Posterior vena cava (tissue), 2 donors: Measurements from ENCODE around the gene SLC6A14. TPM values are rescaled to one million over a fixed set of nuclear protein-coding genes. Genes with fewer than 3 reads are reported as not detected.

ENCODE experiments used
- DNase-seq: peaks from one replicate; pipeline ENCODE4 v3.0.0-alpha.2; 2020; ENCODE audit warnings: low spot score
- intact Hi-C, 2 donors: fragments of 100-400 bp; cut with DNase I; formaldehyde crosslinking; loops; one replicate each; pipeline versions ENCODE4 v1.14.1 to v1.14.2; 2022 to 2023
- long read RNA-seq, 2 donors: library from polyadenylated mRNA; unstranded; transcript quantifications; one replicate each; pipeline ENCODE4 v2.0.0, GENCODE V29; 2020 to 2021
- total RNA-seq, 2 donors: library from RNA; stranded (reverse); fragmentation: NEBNext Ultra II Directional; extraction: Animal tissue kit (Norgen Biotek cat#: 25700); gene quantifications; one replicate each; pipeline ENCODE4 v1.2.1, GENCODE V29; 2021
- donor health status: DM: yes; HTN: yes; CAD: no.
- donor health status: DM: yes; HTN: yes; CAD: no.

SLC6A14 gene, protein sequence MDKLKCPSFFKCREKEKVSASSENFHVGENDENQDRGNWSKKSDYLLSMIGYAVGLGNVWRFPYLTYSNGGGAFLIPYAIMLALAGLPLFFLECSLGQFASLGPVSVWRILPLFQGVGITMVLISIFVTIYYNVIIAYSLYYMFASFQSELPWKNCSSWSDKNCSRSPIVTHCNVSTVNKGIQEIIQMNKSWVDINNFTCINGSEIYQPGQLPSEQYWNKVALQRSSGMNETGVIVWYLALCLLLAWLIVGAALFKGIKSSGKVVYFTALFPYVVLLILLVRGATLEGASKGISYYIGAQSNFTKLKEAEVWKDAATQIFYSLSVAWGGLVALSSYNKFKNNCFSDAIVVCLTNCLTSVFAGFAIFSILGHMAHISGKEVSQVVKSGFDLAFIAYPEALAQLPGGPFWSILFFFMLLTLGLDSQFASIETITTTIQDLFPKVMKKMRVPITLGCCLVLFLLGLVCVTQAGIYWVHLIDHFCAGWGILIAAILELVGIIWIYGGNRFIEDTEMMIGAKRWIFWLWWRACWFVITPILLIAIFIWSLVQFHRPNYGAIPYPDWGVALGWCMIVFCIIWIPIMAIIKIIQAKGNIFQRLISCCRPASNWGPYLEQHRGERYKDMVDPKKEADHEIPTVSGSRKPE
- total RNA-seq, result not detected
- long read RNA-seq, donor 1, result 0 reads
- long read RNA-seq, donor 2, result 0 reads

DNA sequence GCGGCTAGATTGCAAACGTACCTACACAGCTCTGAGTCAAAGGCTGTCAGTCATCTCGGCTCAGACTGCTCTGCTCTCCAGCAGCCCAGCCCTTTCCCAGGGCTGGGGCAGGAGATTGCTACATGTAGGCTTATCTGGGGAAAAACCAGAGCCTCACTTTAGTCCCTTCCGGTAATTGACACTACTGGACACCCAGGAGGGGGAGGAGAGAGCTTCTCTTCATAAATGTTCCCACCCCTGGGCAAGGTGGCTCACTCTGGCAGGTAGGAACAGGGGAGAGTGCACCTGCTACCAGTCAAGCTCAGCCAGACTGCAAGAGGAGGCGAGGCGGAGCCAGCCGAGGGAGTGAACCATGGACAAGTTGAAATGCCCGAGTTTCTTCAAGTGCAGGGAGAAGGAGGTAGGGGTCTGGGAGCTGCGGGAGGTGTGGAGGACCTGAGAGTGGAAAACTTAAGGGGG, at the start of gene SLC6A14:
Gene SLC6A14, plus strand, starts transcription at position 249 of the 459 bp plus-strand sequence. Its CDS starts 104 bp downstream, at position 353.
- DNase-seq, result peak; percentile 76
- intact Hi-C loops, result no loop called here

DNA sequence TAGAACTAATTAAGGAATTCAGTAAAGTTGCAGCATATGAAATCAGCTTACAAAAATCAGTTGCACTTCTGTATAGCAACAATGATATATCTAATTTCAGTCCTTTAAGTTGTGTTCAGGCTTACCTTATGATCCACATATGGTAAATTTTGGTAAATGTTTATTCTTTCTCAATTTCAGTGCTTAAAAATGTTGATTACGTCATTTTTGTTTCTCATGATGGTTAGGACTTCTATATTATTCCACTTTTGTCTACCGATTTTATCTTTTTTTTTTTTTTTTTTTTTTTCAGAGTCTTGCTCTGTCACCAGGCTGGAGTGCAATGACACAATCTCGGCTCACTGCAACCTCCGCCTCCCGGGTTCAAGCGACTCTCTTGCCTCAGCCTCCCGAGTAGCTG, 40.7 kb upstream of the SLC6A14 start:
- intact Hi-C loops, result no loop called here
- DNase-seq, result no peak

DNA sequence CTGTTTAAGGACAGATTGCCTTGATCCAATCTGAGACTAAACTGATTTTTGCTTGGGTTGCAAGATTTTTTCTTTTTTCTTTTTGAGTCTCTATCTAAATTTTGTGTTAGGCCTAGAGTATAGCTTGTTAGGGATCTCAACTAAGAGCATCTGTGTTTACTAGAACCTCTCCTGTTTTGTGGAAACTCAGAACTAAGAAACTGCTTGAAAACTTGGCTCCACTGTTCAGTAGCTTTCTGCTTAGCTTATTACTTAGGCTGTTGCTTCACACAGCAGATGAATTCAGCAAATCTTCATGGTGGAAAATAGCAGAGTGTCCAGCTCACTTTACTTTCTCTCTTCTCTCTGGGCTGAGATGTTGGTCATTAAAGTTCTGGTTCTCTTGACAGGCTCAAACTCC, 36.7 kb upstream of the SLC6A14 start:
- intact Hi-C loops, result no loop called here
- no peak for DNase-seq

DNA sequence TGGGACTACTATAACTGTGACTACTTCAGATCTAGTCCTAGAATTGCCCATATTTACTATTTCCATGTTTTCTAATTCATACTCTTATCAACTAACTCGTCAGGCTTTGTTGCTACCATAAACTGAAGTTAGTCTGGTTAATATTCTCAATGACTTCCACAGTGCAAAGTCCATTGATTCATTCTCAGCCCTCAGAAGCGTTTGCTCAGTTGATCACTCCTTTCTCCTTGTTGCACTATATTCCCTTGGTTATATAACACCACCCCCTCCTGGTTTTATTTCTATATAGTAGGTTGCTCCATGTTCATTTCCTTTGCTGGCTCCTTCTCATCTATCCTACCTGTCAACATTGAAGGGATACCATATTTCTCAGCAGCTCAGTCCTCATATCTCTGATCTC, 27.2 kb upstream of the SLC6A14 start:
- intact Hi-C loops, result no loop called here
- DNase-seq, result no peak

DNA sequence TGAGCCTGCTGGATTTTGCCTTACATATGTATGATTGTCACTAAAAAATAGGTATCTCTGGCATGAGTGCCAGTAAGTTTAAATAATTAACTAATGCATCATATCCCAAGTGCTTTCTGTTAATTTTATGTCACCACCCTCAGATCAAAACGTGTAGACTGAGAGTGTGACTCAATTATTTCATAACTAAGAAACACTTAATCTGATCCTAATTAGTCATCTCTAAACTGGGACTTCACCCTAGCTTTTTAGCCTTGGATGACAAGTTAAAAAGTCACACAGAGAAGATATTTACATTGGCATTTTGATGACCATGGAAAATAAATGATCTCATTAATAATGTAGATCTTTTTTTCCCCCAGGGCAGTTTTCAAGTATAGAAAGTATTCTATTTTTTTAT, 23.1 kb upstream of the SLC6A14 start:
- intact Hi-C loops, result no loop called here
- DNase-seq, result no peak

DNA sequence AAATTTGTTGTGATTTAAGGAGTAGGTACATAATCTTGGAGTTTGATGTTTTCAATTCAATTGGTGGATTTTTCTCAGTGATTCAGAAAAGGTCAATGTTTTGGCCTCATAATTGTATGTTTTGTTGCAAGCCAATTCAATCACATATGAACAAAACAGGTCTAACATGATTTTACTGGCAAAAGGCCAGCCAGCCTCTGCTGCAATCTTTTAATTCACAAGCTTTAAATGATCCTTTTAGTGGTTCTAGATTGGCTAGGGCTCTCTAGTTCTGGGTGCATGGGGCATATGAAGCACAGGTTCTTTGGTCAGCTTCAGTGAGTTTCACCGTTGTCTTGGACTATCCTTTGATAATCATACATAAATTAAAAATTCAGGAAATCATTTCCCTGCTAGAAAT, 19.2 kb upstream of the SLC6A14 start:
- intact Hi-C loops, result no loop called here

DNA sequence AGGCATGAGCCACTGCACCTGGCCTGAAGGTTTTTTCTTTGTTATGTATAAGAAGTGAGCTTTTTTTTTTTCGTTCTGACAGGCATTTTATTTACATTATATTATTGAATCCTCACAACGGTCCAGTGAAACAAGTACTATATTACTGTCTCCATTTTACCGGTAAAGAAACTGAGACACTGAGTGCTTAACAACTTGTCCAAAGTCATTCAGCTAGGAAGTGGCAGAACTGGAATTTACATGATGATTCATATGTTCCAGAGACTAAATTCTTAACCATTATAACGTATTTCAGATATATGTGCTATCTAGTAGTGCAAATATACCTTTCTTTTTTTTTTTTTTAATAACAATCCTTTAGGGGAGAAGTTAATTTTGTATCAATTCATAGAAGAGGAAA, 18.4 kb upstream of the SLC6A14 start:
- intact Hi-C loops, result no loop called here
- no peak for DNase-seq

More for the DNA sequence above, 19.2 kb upstream of the SLC6A14 start:
- no peak for DNase-seq

DNA sequence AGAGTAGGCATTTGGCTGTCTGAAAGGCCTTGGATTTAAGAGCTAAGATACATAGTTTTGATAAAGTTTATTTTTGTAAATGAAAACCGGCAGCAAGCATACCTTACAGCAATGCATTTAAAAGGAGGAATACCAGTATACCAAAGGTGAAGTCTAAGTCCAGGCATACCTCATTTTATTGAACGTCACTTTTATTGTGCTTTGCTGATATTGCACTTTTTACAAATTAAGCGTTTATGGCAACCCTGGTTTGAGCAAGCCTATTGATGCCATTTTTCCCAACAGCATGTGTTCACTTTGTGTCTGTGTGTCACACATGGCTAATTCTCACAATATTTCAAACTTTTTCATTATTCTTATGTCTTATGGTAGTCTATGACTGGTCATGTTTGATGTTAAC, 8.4 kb upstream of the SLC6A14 start:
- intact Hi-C loops, result no loop called here
- no peak for DNase-seq

DNA sequence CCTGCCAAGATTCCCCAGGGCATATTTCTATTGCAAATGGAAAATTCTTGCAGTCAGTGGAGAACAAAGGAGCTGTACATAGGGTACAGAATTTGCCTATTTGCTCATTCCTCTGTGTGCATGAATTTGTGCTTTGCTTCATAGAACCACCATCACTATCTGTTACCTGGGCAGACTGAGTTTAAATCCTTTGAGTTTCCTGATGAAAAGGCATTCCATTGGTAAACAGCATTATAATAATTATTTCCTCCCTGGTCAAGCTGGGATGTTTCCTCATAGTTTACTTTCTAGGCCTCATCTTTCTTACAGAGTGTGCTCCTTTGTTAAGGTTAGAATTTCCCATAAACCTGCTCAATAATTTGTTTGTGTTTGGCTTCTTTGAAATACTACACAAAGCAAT, 809 bp upstream of the SLC6A14 start:
- intact Hi-C loops, result no loop called here
- DNase-seq, result no peak

DNA sequence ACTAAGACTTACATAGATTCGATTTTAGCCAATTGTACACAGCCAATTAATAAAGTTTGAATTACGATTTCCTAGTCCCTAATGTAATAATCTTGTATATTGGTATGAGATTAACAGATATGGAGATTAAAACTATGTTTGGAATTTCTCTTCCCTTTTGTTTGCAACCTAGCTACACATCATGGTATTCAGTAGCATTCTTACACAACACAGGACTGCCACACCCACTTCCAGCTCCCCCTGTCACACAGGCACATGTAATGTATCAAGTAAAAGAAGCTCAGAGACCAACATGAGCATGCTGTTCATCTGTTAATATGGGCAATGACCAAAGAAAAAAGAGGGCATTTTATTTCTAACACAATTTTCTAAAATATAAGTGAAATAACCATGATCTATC, 12.8 kb downstream of the SLC6A14 start:
- intact Hi-C loops, result no loop called here
- no peak for DNase-seq

DNA sequence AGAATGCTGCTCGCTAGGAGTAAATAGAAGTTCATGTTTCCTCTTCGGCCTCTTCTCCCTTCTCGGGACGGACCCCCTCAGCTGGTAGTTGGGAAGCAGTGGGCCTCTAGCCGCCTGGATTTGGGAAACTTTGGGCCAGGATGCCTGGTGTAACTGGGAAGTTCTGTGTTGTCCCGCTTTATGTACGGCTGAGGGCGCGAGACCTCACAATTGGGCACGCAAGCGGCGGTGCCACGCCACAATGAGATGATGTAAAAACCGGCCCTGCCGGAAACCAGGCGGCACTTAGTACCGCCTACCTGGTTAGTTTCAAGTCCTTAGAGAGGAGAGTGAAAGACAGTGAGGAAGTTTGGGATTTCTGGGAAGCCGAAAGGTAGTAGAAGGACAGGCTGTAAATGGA, 26.4 kb downstream of the SLC6A14 start, which contains the start of gene CT83:
Gene CT83, minus strand, starts transcription at position 155 of the 400 bp plus-strand sequence. Its CDS starts 120 bp downstream, at position 35.
- intact Hi-C loops, result no loop called here
- no peak for DNase-seq

DNA sequence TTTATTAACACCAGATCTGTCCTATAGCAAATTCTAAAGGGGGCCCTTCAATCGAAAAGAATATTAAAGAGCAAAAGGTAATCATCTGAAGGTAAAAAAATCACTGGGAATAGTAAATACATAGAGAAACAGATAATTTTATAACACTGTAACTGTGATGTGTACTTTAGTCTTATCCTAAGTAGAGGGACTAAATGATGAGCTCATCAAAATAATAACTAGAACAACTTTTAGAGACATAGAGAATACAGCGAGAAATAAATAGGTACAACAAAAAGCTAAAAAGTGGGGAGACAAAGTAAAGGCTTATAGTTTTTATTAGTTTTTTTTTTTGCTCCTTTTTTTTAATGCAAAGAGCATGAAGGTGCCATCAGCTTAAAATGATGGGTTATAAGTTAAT, 43.7 kb downstream of the SLC6A14 start:
- DNase-seq, result no peak
- intact Hi-C loops, result no loop called here

DNA sequence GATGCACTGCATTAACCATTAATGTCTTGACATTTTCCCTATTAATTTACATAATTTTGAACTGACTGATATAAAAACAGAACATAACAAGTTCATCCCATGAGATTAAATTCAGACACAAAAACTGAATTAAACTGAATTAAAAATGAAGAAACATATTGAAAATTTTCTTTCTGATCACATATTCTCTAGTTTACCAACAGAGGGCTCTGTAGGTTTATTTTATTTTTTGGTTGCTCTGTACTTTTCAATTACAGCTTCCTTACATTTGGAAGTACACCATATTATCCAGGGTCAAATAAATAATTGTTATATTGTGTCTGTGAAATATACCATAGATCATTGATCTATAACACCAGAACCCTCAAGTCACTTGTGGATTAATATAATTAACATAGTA, 53.7 kb downstream of the SLC6A14 start:
- DNase-seq, result no peak
- intact Hi-C loops, result no loop called here

DNA sequence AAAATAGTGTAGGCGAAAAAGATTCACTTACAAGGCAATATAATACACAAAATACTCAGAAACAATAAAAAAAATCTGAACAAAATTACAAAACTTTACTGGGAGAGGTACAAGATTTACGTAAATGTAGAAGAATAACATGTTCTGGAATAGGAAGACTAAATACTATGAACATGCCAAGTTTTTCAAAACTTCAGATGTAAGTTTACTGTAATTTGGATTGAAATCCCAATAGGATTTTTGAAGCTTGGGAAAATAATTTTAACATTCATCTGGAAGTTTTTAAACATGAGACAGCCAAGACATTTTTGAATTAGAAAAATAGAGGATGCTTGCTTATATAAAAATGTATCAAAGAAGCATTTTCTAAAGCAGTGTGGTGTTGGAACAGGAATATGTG, 56.9 kb downstream of the SLC6A14 start:
- DNase-seq, result no peak
- intact Hi-C loops, result no loop called here

DNA sequence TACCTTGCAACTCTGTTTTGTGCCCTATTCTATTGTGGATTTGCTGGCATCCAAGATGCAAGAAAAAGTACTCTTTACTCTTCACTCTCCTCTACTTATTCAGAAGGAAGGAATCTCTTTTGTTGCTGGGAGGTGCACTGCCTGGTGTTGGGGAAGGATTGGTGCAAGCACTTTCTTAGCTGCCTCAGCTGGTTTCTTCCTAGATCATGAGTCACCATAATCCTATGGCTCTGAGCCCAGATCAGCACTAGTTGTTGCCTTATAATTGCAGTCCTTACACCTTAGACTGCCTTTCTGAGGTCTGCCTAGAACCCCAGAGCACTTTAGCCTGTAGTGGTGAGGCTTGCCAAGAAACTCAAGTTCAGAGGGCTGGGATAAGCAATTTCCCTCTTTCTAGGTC, 63.4 kb downstream of the SLC6A14 start:
- DNase-seq, result no peak

More for the DNA sequence above, 63.4 kb downstream of the SLC6A14 start:
- intact Hi-C loops, result no loop called here

Other genes with a start within 250 kb of the SLC6A14 start
- gene CT83, start 26.4 kb downstream of the SLC6A14 start, total RNA-seq, result not detected